GM21390 (cell line): ENCODE results near the gene CAND1.

Source experiments
- ATAC-seq: cut with Tn5 transposase; IDR thresholded peaks from one replicate; pipeline ENCODE4 v1.9.1; 2021; ENCODE audit not compliant: unreplicated experiment

Gene CAND1

DNA sequence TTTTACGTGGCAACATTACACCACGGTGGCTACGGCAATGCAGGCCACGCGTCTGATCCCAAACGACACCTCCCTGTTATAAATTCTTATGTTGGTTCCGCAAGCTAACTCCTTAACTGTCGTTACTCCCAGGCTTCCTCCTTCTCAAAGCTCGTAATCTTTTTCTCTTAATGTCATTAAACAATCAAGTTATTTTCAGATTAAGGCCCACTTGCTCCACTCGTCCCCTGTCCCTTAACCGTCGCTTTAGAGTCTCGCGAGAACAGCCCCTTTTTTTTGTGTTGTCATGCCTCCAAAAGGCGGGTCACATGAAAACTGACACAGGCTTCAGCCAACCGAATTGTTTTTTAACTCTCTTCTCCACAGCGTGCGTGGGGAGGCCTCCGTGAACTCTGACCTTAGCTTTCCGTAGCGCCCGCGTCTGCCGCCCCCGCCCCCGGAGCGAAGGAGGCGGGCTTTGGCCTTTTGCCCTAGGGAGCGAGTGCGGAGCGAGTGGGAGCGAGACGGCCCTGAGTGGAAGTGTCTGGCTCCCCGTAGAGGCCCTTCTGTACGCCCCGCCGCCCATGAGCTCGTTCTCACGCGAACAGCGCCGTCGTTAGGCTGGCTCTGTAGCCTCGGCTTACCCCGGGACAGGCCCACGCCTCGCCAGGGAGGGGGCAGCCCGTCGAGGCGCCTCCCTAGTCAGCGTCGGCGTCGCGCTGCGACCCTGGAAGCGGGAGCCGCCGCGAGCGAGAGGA lies at the start of gene CAND1:
Gene CAND1 (plus strand): TSS at position 463 of the 737 bp plus-strand sequence. CDS start 360 bp downstream, outside the sequence.
- ATAC-seq, result peak; percentile 76

DNA sequence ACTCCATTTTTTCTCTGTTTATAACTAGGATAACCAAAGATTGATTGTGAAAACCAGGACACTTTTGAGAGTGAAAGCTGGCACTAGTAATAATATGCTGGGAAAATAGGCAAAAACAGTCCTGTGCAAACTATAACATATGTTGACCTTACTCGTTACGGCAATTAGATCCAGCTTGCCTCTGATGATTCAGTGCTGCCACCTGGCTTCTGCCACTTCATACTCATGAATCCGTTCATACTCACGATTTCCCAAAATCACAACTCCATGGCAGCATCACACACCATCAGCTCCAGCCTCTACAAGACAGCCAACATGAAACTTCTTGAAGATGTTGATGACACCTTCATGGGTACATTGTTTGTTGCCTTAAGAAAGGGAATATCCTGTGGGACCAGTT lies 49.1 kb upstream of the CAND1 start:
- ATAC-seq, result no peak

DNA sequence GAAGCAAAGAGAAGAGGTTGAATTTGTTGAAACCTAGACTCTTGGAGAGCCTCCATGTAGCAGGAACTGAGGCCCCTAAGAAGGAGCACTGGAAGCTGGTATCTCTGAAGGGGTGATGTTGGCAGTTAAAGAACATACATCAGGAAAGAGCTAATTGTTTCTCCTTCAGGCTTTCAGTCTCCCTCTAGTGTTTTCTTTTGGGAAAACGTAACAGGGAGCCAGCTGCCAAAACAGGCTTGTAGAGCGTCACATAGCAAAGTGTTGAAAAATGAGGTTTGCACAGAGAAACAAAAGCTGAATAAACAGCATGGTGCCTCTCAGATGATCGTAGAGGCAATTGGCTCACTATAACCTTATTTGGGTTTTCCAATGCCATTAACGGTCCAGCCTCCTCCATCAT lies 46.9 kb upstream of the CAND1 start:
- ATAC-seq, result no peak

DNA sequence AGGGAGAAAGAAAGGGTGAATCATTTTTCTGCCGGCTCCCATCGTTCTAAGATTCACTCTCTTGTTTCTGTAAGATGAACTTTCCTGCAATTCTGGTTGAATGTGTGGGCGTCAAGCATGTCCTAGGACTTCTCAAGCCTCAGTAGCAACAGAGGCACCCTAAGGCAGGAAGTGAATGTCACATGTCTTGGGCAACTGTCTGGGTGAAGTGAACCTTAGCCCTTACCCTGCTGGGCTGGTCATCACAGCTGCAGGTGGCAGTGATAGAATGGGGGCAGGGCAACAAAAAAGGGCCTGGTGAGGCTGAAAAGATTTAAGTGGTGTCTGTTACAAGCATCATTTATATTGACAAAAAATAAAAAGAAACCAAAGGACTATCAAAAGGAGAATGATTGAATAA lies 45.9 kb upstream of the CAND1 start:
- ATAC-seq, result no peak

DNA sequence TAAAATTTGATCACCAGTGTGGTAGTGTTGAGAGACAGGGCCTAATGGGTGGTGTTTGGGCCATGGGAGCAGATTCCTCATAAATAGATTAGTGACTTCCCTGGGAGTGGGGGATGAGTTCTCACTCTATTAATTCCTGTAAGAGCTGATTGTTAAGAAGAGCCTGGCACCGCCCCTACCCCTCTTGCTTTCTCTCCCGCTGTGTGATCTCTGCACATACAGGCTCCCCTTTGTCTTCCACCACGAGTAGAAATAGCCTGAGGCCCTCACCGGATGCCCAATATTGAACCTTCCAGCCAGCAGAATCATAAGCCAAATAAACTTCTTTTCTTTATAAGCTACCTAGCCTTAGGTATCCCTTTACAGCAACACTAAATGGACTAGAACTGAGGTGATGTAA lies 31.9 kb upstream of the CAND1 start:
- no peak for ATAC-seq

DNA sequence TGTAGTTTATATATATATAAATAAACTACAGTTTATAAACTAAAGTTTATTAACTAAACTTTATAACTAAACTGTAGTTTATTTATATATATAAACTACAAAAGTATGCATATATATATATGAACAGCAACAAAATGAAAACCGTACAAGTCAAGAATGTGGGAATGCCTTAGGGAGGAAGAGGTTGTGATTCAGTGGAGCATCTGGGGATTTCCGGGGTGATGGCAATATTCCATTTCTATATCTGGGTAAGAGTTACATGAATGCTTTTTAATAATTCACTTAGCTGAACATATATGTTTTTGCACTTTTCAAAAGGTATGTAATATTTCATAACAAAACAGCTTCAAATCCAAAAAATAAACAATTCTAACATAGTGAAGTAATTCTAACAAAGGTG lies 30.1 kb upstream of the CAND1 start:
- ATAC-seq, result no peak

DNA sequence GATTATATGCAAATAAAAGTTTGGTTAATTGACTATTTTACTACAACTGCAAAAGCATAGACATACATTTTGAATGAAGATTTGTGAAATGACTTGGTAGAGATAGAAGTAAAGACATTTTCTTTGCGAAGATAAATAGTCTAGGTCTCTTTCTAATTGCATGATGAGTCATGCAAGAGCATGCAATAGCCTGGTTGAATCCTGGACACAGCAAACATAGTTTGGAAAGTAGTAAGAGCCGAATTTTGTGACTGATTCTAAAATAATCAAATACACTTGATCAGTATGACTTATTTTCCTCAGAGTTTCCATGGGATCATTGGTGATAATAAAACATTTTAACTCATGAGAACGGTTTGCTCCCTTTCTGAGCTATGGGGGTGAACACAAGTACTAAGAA lies 27.7 kb upstream of the CAND1 start:
- ATAC-seq, result no peak

DNA sequence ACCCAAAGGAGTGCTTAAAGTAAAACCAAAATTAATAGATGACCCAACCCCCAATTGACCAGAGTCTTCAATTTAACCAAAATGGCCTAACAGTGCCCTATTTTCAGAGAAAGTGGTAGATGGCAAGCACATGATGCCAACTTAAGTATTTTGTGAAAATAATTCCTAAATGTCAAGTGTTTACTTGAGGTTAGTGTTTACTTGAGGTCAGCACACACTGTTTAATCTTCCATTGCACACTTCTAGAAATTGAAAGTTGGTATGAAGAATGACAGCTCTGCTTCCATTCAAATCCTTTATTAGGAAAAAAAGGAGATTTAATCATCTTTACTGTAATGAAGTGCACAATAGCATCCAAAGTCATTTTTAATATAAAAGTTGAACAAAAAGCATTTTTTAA lies 25.9 kb upstream of the CAND1 start:
- ATAC-seq, result no peak

DNA sequence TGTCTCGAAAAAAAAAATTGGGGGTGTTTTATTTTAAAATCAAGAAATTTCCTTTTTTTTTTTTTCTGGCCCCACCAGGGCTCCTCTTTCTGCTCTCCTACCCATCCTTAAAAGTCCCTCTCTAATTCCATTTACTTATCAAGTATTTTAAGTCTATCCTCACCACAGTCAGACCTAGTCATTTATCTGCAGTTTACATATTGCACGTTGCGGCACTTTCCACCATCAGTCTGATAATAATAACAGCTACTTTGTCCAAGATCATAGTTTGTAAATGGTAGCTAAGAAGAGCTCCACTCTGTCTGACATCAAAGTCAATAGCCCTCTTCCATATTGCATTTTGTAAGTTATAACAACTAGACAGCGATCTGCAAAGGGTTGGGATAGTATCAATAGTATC lies 23.6 kb upstream of the CAND1 start:
- no peak for ATAC-seq

DNA sequence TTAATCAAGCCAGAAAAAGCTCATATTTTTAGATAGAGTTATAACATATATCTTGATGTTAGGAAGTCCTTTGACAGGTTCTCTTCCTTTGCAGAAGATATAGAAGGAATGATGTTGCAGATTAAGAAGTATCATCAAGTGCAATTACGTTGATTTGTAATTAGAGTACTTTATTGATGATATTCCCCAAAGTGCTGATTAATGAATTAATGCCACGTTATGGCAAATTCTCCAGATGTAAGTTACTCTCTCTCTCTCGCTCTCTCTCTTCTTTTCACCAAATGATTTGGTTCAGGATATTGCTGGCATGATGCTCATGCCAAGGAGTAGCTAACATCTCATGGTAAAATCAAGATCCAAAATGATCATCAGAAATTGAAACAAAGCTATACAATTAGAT lies 18.1 kb upstream of the CAND1 start:
- no peak for ATAC-seq

DNA sequence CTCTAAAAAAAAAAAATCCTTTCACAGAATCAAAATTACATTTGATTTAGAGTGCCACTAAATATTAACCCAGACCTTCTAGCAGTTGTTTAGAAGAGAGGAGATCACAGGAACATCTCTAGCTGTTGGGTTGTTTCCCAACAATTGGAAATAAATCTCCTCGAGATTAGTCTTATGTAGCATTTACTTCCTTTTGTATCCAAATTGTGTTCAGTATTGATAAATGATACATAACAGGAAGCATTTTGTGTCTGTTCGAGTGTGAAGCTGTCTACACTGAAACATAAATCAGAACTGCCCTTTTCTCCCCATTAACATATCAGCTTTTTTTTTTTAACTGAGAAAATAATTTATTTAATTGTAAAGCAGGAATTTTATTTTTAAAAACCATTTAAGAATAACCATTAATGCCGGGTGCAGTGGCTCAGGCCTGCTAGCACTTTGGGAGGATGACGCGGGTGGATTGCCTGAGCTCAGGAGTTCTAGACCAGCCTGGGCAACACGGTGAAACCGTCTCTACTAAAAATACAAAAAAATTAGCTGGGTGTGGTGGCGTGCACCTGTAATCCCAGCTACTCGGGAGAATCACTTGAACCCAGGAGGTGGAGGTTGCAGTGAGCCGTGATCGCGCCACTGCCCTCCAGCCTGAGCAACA lies 14.7 kb upstream of the CAND1 start:
- no peak for ATAC-seq

DNA sequence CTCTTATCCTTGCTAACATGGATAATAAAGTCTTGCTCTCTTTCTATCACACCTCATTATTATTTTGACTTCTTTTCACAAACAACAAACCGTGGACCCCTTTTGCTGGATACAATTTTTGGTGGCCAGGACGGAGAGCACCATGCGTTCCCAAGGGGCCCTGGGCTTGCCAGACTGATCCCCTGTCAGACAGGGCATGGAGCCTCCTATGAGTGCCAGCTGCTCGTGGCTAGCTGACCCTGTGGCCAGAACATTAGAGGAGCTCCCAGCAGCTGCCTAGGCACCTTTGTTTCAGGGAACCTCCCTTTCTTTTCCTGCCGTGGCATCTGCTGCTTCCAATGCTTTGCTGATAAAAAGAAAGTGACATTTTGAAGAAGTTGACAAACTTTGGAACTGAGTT lies 12.5 kb upstream of the CAND1 start:
- no peak for ATAC-seq

DNA sequence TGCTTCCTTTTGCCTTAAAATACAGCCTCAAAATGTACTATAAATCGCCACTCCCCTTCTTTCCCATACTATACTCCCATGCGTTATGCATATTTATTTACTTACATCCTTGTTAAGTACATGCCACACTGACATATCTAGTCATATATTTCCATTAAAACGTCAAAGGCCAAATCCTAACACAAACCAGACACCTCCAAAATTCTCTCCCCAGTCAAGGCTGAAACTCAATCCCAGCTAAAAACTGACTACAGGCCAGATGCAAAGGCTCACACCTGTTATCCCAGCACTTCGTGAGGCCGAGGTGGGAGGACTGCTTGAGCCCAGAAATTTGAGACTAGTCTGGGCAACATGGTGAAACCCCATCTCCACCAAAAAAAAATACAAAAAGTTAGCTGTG lies 5.7 kb upstream of the CAND1 start:
- no peak for ATAC-seq

DNA sequence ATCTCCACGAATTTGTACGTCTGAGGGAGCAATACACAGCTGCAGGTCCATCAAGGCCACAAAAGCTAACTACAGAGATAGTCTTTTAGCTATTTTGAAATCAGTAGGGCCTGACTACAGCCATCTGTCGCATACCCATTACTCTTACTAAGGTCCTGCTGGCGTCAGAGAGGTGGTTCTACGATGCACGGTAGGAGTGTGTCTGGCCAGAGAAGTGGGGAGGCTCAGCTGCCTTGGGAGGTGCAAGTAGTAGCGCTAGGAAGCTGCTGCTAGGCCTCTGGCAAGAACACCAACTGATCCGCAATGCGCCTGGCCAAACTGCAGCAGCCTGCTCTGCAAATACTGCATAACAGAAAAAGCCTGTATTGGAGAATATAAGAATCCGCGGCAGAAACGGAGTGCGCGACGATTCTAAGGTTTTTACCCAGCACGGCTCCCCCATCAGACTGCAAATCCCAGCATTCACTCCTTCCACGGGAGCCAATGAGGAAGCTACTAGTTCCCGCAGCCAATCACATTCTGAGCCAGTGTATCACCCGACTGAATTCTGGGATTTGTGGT lies 743 bp upstream of the CAND1 start:
- peak; percentile 75 for ATAC-seq

DNA sequence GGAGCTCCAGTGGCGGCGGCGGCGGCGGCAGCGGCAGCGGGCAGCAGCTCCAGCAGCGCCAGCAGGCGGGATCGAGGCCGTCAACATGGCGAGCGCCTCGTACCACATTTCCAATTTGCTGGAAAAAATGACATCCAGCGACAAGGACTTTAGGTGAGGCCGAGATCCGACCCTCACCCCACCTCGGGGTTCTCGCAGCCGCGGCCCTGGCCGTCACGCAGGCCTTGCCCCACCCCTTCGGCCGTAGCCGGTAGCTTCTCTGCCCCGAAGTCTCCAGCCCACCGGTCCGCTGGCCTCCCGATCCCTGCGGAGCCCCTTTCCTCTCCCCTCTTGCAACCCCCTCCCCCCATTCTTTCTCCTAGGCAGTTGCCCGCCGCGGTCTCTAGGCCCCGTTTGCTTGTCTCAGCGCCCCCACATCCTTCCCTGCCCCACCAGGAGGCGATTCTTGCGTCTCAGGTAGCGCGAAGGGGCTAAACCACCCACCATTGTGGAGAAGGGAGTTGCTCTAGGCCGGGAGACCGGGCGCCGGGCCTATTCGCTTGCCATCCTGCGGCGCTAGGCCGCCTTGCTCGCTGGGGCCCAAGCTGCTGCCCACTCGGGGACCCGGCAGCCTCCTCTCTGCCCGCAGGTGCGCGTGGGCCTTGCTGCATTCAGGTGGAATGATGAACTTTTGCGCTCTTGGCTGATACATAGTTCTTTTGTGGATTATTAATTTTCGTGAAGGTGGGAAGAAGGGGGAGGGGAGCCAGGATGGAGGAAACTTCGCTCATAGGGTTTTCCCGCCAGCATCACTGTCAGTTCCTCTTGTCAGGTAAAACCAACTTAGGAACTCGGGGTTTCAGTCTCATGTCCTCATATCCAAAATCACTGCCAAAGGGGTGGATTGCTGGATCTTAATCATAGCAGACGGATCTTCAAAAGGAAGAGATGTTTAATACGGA lies 745 bp downstream of the CAND1 start:
- ATAC-seq, result peak; percentile 8

DNA sequence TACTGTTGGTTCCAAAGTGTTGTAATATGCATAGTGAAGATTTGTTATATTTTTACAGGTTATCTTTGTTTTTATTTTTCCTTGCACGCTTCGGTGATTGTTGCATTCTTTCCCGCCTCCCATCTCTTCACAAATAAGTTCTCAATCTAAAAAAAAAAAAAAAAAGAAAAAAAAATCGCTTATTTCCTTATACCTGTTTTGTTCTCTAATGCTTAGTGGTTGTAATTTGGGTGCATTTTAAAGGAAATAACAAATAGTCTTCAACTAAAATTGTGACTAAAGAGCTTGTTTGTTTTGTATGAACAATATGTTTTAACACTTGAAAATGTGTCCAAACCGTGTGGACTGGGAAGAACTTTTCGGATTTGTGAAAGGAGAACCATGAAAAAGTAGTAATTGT lies 1.5 kb downstream of the CAND1 start:
- ATAC-seq, result no peak

DNA sequence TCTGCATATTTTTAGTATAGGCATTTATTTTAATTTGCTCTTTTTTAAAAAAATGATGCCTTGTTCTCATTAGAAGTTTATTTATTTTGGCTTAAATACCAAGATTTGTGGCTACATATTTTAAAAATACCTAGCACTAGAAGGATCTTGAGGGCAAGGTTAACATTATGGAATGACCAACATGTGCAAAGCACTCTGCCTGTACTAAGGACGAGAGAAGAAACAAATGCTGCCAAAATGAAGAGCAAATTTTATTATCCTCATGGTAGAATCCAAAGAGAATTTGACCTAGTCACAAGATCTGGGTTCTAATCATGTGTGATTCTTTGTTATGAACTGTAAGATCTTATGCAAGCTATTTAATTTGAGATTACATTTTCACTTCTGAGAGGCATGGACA lies 2.8 kb downstream of the CAND1 start:
- ATAC-seq, result no peak

DNA sequence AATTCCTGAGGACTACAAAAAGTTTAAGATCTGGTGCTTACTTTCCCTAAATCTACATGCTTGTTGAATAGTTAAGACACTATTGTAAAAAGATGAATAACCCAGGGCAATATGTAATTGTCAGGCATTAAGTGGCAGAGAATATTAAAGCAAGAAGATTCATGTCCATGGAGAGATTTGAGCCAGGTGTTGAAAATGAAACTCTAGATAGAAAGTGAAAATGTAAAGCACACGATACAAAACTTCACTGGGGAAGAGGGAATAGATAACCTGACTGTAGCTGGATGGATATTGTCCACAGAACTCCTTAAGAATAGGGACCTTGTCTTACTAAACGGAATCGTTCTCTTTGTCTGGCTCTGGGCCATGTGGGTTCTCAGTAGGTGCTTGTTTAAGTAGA lies 5.0 kb downstream of the CAND1 start:
- ATAC-seq, result no peak

DNA sequence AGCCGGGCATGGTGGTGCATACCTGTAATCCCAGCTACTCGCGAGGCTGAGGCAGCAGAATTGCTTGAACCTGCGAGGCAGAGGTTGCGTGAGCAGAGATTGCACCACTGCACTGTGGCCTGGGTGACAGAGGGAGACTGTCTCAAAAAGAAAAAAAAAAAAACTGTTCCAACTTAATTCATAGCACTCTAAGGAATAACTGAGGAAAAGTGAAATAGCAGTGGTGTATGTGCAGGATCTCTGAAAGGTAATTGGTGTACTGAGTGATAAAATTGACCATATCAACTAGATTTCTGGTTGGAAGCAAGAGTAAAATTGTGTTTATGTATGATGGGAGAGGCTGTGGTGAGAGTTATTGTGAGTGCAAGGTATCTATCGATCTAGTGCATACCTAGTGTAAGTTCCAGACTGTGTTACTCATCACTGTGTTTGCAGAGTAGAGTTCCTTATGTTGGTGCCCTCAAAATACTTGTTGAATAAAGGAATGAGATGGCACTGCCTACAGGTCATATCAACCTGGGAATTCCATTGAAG lies 6.3 kb downstream of the CAND1 start:
- no peak for ATAC-seq

DNA sequence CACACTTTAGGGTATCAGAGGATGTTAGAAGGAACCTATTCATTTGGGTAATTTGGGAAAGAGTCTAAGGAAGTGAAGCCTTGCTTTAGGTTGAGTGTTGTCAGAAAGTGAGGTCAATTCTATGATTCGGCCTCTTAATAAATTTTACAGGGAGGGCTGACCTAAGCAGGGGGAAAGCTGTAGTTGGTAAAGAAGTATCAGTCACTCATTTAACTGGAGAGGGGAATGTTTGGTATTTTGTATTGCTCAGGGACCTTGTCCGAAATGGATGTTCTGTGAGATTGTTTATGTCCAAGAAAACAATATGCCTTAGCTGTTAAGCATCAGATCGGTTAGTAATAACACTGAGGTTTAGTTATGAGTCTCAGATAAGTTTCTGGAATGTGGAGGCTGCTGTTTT lies 7.3 kb downstream of the CAND1 start:
- no peak for ATAC-seq

DNA sequence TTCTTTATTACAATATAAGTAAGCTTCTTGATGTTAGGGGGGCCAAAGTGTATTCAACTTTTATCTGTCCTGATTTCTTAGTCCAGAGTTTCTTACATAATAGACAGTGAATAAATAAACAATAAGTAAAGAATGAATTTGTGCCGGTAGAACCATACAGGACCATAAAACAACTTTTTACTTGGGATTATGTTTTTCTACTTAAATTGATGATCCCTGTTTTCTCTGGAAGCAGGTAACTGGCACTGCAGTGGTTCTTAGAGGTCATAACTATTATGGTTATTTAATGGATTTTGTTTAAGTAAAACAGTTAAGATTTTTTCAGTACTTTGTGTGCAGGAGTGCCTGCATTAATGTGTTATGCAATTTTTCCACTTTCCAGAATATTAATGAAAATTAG lies 10.5 kb downstream of the CAND1 start:
- ATAC-seq, result no peak
